ENCODE measurements around the gene CYB561D1.
A peak's percentile ranks its signal among the peaks of the same experiment; 100 is the strongest.

The CYB561D1 gene

DNA sequence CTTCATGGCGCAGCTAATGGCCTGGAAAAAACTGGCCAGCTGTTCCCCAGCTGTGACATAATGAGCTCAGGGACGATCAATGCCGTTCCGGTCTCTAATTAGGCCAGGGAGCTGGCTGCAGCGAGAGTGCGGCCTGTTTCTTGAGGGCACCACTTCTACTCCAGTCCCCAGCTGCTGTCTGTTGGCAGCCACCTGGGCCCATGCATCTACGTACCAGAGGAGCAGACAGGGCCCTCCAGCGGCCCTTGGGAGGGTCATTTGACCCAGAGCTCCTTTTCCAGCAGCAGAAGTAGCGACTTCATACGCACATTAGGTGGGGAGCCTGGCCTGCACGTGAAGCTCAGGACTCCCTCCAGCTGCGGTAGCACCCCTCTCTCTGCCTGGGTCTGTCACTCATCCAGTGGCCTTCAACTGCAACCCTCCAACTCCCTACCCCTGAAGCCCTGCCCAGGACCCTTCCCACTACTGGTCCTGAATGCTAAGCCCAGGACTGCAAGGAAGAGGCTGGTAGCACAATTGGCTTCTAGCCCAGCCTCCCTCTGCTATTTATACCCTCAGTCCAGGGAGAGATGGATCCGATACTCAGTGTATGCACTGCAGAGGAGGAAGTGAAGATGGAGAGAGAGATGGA is 36.7 kb downstream of the CYB561D1 start:
- DNase-seq (ENCODE audit: low read depth in 2 of 2), result no peak

DNA sequence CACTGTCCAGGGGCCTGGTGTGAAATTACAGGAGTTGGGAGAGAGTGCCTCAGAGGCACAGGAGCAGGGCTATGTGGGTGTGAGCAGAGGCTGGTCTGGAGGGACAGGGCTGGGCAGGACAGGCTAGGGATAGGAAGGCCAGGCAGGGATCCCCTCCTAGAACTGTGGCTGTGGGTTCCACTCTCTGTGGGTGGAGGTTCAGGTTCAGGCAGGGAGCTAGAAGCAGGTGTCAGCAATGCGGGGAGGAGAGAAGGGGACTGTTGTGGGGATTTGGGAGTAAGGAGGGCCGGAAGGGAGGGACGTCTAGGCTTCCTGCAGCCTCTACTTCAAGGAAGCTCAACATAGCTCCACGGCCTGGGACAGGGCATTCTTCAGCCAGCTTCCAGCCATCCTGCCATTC is 37.5 kb downstream of the CYB561D1 start:
- DNase-seq (ENCODE audit: low read depth in 2 of 2), result no peak

- no peak for DNase-seq (ENCODE audit: low read depth in 2 of 2)
These were observed 38.0 kb downstream of the CYB561D1 start for GRCh38 chr1:109531826-109532364.

DNA sequence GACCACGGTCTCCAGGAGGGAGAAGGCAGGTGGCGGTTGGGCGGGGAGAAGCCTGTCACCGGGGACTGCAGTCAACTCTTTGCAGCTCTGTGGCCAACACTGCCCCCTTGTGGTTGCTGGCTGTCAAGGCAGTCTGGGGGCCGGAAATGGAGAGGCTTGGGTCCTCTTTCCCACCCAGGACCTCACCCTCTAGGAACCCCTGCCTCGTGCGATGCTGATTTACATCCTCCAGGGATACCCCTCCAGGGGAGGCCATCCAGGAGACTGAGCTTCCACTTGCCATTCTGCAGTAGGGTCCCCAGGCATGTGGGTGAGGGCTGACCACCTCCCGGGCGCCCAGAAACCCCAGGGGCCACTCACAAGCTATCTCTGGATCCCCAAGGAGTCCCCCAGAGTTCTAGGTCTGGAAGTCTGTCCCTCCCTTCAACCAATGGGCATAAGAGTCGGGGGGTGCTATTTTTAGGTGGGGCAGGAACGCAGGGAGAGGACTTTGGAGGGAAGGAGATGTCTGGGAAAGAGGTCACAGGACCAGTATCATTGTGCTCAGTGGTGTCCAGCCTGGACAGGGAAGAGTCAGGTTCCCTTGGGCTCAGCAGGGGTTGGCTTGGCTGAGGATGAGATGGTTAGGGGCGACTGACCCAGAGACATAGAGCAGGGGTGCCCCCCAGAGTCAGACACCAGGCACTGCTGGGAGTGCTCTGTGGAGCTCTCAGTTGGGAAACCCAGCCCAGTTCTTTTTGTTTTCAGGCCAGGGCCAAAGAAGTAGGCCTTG is 38.7 kb downstream of the CYB561D1 start:
- DNase-seq (ENCODE audit: low read depth in 2 of 2), result peak; percentile 69 to 79

GRCh38 chr1:109534307-109534858 is 40.5 kb downstream of the CYB561D1 start:
- DNase-seq (ENCODE audit: low read depth in 2 of 2), result no peak

- no peak for DNase-seq (ENCODE audit: low read depth in 2 of 2)
These were observed 41.6 kb downstream of the CYB561D1 start for GRCh38 chr1:109535481-109535880.

DNA sequence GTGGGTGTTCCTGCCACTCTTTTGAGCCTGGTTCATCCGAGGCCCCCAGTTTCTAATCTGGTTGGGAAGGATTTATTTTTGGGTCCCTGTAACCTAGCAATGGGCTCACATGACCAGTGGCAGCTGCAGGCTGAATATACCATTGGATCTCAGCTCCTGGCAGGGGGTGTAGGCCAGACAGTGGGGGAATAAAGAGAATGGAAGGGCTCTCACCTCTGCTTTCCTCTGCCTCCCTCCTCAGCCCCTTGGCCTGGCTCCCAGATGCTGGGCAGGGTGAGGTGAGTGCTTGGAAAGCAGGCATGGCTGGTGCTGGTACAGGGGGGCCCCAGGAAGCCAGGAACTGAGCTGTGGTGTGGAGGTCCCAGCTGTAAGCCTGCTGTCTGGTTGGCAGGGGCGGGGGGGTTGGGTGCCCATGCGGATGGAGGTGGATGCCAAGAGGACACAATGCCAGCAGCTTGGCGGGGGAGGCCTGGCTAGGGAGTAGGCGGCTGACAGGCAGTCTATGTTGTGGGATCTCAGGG is 42.1 kb downstream of the CYB561D1 start:
- no peak for DNase-seq (ENCODE audit: low read depth in 2 of 2)

DNA sequence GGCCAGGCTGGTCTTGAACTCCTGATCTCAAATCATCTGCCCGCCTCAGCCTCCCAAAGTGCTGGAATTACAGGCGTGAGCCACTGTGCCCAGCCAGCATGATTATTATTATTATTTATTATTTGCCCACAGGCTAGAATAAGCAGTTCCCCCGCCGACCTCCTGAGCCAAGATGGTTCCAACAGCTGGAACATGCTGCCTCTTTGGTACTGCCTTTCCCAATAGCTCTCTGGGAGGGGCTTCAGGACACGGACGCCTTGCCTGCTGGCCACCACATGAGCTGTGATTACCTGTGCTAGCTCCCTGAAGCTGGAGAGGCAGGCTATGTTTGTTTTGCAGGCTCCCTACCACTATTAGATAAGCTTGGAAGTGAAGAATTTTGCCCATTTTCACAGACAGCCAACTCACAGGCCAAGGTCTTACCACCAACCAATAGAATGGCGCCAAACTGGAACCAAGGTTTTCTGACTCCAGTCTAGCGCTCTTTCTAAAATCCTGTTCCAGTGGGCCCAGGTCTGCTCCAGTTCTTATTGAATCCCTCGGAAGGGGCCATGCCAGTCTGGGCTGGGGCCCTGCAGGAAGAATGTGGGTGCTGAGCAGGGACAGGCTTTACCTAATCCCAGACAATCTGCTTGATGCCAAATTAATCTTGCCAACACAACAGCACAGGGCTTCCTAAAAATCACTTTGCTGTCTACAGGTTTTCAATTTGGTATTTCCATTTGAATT is 43.7 kb downstream of the CYB561D1 start:
- no peak for DNase-seq (ENCODE audit: low read depth in 2 of 2)

DNA sequence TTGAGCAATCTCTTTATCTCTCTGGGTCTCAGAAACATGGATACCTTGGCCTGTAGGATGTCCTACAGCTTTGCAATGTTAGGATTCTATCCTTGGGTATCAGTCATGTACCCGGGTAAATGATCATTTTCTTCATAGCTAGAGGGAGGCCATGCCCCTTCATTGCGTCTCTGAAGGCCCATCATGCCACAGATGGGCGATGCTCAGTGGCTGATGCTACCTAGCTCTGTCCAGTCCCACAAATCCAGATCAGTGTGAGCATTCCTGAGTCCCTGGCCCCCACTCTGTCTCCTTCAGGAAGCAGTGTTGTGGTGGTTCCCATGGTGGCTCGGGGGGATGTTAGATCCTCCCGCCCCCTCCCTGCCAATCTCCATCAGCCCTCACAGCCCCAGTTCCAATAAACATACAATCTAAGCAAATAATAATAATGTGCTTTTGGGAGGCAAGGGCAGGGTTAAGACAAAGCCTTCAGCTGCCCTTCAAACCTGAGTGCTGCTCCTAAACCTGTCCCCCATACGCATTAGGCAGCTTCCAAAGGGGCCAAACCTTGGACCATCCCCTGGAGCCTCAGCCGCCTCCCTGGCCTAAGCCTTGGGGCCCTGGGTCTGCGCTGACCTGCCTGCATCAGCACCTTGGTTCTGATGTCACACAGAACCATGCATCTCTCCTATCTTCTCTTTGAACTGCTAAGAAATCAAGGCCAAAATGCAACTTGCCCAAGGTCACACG is 45.1 kb downstream of the CYB561D1 start:
- DNase-seq (ENCODE audit: low read depth in 2 of 2), result no peak

DNA sequence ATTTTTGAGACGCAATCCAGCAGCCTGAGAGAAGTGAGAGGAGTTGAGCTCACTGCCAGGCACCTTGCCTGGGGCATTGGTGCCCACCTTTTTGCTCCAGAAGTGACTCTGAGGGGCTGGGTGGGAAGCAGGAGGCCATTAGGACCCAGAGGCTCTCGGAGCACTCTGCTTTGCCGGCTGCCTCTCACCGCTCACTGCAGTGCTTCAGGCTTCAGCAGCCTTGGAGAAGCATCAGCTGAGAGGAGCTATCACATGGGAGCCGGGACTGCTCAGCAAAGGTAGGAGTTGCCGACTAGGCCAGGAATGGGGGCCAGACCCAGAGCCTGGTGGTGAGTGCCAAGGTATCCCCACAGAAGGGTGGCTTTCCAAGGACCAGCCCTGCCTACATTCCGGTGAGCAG is 45.8 kb downstream of the CYB561D1 start, which contains the start of gene GPR61:
GPR61 (plus strand) TSS at position 197 of the 400 bp plus-strand sequence. CDS start 3,151 bp downstream, outside the sequence.
- DNase-seq (ENCODE audit: low read depth in 2 of 2), result no peak

DNA sequence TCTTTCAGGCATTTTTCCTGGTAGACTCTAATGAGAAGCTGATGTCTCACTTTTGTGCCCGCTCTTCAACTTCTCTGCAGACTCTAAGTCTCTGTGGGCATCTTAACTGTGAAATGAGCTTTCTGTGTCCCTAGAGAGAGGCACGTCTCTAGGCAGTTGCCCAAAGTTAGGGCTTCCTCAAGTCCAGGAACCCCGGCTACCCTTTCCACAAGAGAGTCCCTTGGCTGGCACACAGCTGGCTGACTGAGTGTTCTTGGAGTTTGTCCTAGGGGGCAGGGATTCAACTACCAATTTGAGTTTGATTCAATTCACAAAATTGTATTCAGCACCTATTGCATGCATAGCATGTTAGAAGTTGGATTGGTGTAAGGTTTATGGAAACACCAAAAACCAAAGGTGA is 47.2 kb downstream of the CYB561D1 start:
- no peak for DNase-seq (ENCODE audit: low read depth in 2 of 2)

DNA sequence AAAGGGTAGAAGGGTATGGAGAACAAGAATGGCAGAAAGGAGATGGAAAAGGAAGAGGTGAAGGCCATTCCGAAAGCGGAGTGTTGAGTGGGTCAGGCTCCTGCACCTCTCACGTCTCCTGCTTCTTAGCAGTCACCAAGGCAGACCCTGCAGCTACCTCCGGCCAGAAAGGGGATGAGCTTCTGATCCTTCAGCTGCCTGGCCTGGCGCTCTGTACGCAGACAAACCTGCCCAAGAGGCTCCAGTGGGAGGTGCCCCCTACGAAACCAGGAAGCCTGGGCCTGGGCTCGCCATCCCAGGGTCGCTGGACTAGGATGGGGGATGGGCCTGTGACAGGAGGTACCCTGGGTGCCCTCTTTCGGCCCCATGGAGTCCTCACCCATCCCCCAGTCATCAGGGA is 48.8 kb downstream of the CYB561D1 start:
- no peak for DNase-seq (ENCODE audit: low read depth in 2 of 2)

DNA sequence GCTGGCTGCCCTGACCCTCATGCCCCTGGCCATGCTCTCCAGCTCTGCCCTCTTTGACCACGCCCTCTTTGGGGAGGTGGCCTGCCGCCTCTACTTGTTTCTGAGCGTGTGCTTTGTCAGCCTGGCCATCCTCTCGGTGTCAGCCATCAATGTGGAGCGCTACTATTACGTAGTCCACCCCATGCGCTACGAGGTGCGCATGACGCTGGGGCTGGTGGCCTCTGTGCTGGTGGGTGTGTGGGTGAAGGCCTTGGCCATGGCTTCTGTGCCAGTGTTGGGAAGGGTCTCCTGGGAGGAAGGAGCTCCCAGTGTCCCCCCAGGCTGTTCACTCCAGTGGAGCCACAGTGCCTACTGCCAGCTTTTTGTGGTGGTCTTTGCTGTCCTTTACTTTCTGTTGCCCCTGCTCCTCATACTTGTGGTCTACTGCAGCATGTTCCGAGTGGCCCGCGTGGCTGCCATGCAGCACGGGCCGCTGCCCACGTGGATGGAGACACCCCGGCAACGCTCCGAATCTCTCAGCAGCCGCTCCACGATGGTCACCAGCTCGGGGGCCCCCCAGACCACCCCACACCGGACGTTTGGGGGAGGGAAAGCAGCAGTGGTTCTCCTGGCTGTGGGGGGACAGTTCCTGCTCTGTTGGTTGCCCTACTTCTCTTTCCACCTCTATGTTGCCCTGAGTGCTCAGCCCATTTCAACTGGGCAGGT is 49.5 kb downstream of the CYB561D1 start:
- DNase-seq (ENCODE audit: low read depth in 2 of 2), result no peak

DNA sequence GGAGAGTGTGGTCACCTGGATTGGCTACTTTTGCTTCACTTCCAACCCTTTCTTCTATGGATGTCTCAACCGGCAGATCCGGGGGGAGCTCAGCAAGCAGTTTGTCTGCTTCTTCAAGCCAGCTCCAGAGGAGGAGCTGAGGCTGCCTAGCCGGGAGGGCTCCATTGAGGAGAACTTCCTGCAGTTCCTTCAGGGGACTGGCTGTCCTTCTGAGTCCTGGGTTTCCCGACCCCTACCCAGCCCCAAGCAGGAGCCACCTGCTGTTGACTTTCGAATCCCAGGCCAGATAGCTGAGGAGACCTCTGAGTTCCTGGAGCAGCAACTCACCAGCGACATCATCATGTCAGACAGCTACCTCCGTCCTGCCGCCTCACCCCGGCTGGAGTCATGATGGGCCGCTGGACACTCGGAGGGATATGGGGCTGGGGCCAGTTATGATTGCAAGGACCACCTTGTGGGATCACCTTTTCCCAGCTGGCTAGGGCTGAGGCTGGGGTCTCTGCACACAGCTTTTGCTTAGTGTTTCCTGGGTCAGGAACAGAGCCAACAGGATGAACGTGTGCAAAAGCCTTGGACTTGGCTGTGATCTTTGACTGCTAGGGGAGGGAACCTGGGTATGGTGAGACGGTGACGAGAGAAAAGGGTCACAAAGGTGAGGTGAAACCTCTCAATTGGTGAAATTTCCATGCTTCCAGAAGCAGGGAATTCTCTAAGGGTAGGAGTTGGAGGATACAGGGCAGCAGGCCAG is 50.3 kb downstream of the CYB561D1 start:
- no peak for DNase-seq (ENCODE audit: low read depth in 2 of 2)

- peak; percentile 54 to 82 for DNase-seq (ENCODE audit: low read depth in 2 of 2)
These were observed 52.6 kb downstream of the CYB561D1 start for GRCh38 chr1:109546311-109547109.

DNA sequence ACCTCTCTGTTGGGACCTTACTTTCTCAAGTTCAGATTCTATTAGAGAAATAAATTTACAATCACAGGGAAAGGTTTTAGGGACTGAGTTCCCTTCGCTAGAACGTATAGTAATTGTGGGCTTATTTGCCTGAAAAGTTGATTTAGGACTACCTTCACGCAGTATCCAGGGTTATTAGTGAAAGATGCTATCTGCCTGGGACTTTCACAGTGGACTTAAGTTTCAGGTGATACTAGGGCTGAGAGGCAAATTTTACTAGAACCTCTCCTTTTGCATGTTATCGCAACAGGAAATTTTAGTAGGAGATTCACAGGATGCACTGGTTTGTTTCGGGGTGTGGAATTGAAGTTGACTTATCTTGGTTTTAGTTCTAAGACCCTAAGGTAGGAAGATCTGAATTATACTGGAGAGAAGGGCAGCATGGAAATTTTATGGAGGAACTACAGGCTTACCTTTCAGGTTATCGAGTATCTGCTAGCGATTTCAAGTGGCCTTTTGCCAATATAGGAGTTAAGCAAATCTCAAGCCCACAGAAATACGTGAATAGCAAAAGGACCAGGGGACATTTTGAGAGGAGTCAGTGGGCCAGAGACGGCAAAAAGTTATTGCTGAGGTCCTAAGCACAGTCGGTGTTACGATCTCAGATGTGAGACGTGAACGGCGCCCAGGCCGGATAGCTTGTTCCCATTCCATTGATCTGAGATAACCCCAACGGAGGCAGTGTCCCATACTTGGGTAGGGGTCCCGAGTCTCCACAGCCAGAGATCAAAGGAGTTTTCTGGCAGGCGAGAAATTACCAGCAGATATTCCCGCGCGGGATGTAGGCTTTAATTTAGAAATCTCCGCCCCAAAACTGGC is 53.8 kb downstream of the CYB561D1 start:
- DNase-seq (ENCODE audit: low read depth in 2 of 2), result no peak

DNA sequence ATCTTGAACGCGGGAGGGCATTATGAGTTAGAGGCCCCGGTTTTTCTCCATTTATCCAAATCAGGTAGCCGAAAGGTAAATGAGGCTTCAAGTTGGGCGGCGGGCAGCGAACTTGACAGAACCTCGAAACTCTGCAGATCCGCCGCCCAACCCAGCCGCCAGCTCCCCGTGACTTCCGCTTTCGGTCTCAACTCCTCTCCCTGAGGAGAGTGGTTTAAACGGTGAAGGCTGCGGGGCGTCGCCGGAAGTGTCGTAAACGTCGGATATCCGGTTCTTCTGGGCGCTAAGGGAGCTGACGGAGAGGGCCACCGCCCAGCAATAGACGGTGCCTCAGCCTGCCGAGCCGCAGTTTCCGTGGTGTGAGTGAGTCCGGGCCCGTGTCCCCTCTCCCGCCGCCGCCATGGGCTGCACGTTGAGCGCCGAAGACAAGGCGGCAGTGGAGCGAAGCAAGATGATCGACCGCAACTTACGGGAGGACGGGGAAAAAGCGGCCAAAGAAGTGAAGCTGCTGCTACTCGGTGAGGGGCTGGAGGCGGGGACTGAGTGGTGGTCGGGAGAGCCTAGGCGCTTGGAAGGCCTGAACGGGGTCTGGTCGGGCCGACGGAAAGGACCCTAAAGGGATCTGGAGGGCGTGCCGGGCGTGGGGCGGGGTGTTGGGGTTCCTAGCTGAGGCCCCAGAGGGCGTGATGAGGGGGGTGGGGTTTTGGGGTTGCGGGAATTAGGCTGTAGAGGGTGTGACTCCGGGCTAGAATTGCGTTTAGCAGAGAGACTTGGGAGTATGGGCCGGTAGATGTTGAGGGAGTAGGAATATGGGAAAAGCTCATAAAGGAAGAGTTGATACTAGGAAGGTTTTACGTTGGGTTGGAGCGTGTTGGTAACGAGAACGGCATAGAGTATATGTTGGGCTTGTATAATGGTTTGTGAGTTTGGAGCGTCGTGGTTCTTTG is 54.7 kb downstream of the CYB561D1 start, which contains the start of gene GNAI3:
GNAI3 (plus strand) TSS at position 295 of the 947 bp plus-strand sequence; CDS start at position 401, 106 bp downstream.
- DNase-seq (ENCODE audit: low read depth in 2 of 2), result peak; percentile 86 to 93

Measured in stimulated activated CD8-positive, alpha-beta memory T cell treated with anti-CD3 and anti-CD28 coated beads, Interleukin-15, amount 100 ng/mL, for 4 hours (primary cell).